GM10266 (cell line): ENCODE measurements around the gene NSUN6.

Experiments used
- DNase-seq: peaks from one replicate; pipeline ENCODE4 v3.0.0; 2012; ENCODE audit errors: extremely low spot score
- CTCF ChIP-seq: IDR thresholded peaks from 2 replicates; pipeline ENCODE4 v1.5.1; 2012; ENCODE audit warnings: mild to moderate bottlenecking, low read depth; ENCODE audit not compliant: control insufficient read depth, insufficient read depth; ENCODE audit errors: missing control alignments

NSUN6 gene

DNA sequence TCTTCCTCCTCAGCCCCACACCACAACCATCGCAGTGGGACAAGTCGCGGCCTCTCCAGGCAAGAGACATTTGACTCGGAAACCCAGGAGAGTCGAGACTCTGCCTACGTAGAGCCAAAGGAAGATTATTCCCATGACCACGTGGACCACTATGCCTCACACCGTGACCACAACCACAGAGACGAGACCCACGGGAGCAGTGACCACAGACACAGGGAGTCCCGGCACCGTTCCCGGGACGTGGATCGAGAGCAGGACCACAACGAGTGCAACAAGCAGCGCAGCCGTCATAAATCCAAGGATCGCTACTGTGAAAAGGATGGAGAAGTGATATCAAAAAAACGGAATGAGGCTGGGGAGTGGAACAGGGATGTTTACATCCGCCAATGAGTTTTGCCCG, 112.1 kb downstream of the NSUN6 start:
- no peak for TF ChIP-seq CTCF
- no peak for DNase-seq

DNA sequence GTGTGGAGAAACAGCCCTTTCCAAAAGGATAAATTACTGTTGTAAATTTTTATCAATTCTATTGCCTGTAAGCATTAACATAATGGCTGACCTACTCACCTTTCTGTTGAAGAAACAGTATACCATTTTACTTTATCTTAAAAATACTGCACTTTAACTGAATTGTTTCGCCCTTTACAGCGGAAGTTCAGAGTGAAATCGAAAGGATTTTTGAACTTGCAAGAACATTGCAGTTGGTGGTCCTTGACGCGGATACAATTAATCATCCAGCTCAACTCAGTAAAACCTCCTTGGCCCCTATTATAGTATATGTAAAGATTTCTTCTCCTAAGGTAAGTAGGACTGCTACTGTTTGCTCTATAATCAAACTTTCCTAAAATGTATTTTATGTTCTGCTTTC, 117.5 kb downstream of the NSUN6 start:
- no peak for DNase-seq
- no peak for TF ChIP-seq CTCF

DNA sequence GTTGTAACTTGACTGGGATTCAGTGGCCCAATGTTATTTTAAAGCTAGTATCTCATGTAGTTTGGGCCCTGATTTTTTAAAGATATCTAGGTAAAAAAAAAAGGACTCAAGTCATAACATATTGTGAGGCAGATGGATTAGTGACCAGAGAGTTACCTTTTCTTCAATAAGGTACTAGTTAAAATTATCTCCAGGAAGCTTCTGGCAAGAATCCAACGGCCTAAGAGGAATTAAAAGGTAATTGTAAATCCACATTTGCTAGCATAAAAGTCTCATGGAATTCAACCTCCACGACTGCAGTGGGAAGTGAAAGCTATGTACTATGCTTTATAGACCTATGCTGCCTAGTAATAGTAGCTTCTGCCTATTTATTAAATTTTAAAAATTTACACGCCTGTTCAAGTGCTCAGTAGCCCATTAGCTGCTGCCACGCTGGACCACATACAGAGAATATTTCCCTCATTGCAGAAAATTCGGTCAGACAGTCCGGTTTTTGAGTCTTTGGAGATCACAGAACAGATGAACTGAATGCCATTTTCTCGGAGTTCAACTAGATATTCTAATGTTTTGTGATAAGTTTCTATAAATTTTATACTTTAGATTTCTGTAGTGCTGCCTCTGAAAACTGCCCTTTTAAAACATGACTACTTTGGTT, 118.4 kb downstream of the NSUN6 start:
- no peak for DNase-seq
- no peak for TF ChIP-seq CTCF

DNA sequence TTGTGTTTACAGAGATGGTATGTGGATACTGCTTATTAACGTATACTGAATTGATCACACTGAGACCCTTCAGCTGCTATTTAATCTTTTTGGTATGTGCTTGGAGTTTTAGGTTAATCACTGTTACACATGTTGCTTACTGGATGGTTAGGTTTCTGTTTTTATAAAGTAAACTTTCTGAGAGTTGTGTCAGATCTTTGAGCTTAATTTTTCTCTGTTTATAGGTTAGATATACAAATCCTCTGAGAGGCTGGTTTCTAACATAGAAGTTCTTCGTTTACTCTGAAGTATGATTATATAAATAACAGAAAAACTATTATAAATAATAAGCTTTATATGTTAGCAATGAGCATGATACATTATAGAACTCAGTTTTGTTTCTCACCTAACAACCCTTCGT, 123.1 kb downstream of the NSUN6 start:
- TF ChIP-seq CTCF, result no peak
- DNase-seq, result no peak

- DNase-seq, result no peak
- no peak for TF ChIP-seq CTCF
Observed at GRCh38 chr10:18527687-18528086, 123.7 kb downstream of the NSUN6 start.

- no peak for TF ChIP-seq CTCF
- no peak for DNase-seq
Observed at GRCh38 chr10:18523858-18524257, 127.5 kb downstream of the NSUN6 start.

DNA sequence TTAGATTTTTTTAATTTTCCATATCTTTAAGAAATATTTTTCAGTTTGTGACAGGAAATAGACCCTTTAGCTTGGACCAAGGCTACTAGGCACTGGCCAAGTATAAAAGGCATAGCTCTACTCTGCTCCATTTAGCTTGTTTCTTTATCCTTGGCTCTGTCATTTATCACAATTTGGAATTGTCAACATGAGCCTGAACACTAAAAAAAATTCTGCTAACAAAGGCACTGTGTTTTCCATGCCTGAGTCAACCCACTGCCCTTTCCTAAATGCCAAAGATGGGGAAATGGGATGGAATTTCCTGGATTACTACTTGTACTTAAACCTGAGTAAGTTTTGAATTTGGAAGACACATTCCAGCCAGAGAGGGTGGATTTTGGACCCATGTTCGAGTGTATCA, 128.4 kb downstream of the NSUN6 start:
- no peak for TF ChIP-seq CTCF
- DNase-seq, result no peak
